ENCODE data around the gene FHL2.

DNA sequence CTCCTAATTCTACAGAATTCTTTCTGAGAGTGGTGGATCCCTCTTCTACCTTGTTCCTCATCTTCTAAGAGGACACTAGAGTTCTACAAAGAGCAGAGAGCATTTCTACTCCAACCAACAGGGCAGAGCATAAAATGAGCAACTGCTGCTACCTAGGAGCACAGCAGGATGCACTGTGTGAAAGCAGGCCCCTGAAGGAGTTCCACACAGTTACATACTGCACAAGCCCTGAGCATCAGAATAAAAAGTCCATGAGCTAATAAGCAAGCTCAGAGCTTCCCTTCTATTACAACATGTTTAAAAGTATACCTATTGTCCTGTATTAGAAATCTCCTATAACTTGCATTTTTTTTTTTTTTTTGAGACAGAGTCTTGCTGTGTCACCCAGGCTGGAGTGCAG is 8.4 kb downstream of the FHL2 start:
- no peak for TF ChIP-seq POLR2A (IDR thresholded peaks at IDR 0.05)
- TF ChIP-seq, protein P1, sequence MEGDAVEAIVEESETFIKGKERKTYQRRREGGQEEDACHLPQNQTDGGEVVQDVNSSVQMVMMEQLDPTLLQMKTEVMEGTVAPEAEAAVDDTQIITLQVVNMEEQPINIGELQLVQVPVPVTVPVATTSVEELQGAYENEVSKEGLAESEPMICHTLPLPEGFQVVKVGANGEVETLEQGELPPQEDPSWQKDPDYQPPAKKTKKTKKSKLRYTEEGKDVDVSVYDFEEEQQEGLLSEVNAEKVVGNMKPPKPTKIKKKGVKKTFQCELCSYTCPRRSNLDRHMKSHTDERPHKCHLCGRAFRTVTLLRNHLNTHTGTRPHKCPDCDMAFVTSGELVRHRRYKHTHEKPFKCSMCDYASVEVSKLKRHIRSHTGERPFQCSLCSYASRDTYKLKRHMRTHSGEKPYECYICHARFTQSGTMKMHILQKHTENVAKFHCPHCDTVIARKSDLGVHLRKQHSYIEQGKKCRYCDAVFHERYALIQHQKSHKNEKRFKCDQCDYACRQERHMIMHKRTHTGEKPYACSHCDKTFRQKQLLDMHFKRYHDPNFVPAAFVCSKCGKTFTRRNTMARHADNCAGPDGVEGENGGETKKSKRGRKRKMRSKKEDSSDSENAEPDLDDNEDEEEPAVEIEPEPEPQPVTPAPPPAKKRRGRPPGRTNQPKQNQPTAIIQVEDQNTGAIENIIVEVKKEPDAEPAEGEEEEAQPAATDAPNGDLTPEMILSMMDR (IDR thresholded peaks at IDR 0.05), result no peak

Data from Peyer's patch (tissue), 4 donors.